B cell (primary cell): Measurements from ENCODE around the gene TEDDM1. TPM values are rescaled to one million over a fixed set of nuclear protein-coding genes. Genes with fewer than 3 reads are reported as not detected.

Source experiments
- ATAC-seq: fragments of 200-7000 bp; cut with Tn5 transposase; one replicate; pipeline ENCODE4 v1.10.0; 2021; ENCODE audit warnings: low read depth, mild to moderate bottlenecking, moderate number of reproducible peaks, moderate library complexity
- CTCF ChIA-PET: fragments of 350-600 bp; sonication (Branson Sonifier 250); formaldehyde crosslinking; loops from one replicate; lab custom pipeline; 2021; ENCODE audit warnings: antibody characterized with exemption, inconsistent platforms; lab: Charles Lee
- POLR2A ChIA-PET: fragments of 350-600 bp; sonication (Branson Sonifier 250); formaldehyde crosslinking; loops from one replicate; lab custom pipeline; 2021; ENCODE audit warnings: antibody characterized with exemption; lab: Charles Lee
- DNase-seq: peaks from one replicate; pipeline ENCODE4 v3.0.0; 2013
- H2AFZ ChIP-seq: 2 replicates; pipeline ENCODE4 v1.6.1; 2012; ENCODE audit warnings: mild to moderate bottlenecking, low read depth, low read length; ENCODE audit not compliant: insufficient read depth, poor library complexity, severe bottlenecking
- H3K27ac ChIP-seq, 2 donors: 1 replicate in 1 of 2; 2 replicates in 1 of 2; pipeline ENCODE4 v1.5.1; 2012 to 2013; ENCODE audit warnings: low read length in 2 of 2, mild to moderate bottlenecking in 2 of 2, moderate library complexity in 1 of 2
- H3K27me3 ChIP-seq, 4 experiments: fragments of 200-600 bp in 1 of 4; sonication (generic) in 1 of 4; replicated peaks in 1 of 4; 1 replicate in 2 of 4; 2 replicates in 2 of 4; pipeline versions ENCODE4 v1.6.1 to v1.7.0; 2013 to 2016; ENCODE audit warnings: low read length in 3 of 4, mild to moderate bottlenecking in 2 of 4, mixed read lengths in 1 of 4, moderate library complexity in 1 of 4; ENCODE audit not compliant: insufficient read depth in 4 of 4, control insufficient read depth in 3 of 4; ENCODE audit errors: control extremely low read depth in 1 of 4
- H3K36me3 ChIP-seq, 2 experiments: replicated peaks in 1 of 2; 1 replicate in 1 of 2; 2 replicates in 1 of 2; pipeline versions ENCODE4 v1.6.1 to v1.7.1; 2013; ENCODE audit warnings: low read length in 1 of 2; ENCODE audit not compliant: insufficient read depth in 2 of 2, control insufficient read depth in 1 of 2; ENCODE audit errors: control extremely low read depth in 1 of 2, extremely low read depth in 1 of 2
- H3K4me1 ChIP-seq, 2 donors: fragments of 200-600 bp in 1 of 2; sonication (generic) in 1 of 2; 1 replicate in 1 of 2; 2 replicates in 1 of 2; pipeline versions ENCODE4 v1.5.1 to v1.6.1; 2013 to 2017; ENCODE audit warnings: low read length in 2 of 2; ENCODE audit not compliant: control insufficient read depth in 2 of 2, insufficient read depth in 2 of 2
- H3K4me2 ChIP-seq: replicated peaks from 2 replicates; pipeline ENCODE3; 2012; ENCODE audit warnings: mild to moderate bottlenecking, low read depth, low read length; ENCODE audit not compliant: poor library complexity, severe bottlenecking
- H3K4me3 ChIP-seq, 5 experiments: fragments of 200-600 bp in 1 of 5; sonication (generic) in 1 of 5; 1 replicate in 3 of 5; 2 replicates in 2 of 5; pipeline versions ENCODE4 v1.5.1 to v1.7.0; 2011 to 2016; ENCODE audit warnings: low read length in 4 of 5, mild to moderate bottlenecking in 4 of 5, low read depth in 2 of 5, control low read depth in 1 of 5, moderate library complexity in 1 of 5; ENCODE audit not compliant: insufficient read depth in 1 of 5; ENCODE audit errors: control extremely low read depth in 1 of 5, extremely low read depth in 1 of 5
- H3K79me2 ChIP-seq: fragments of 200-600 bp; sonication (generic); one replicate; pipeline ENCODE4 v1.6.0; 2016; ENCODE audit warnings: low read length; ENCODE audit not compliant: control insufficient read depth, insufficient read depth
- H3K9ac ChIP-seq: fragments of 200-600 bp; sonication (generic); 2 replicates; pipeline ENCODE4 v1.6.1; 2017; ENCODE audit warnings: mild to moderate bottlenecking, low read length, moderate library complexity
- H3K9me3 ChIP-seq, 3 donors: one replicate each; pipeline versions ENCODE4 v1.6.1 to v1.7.1; 2013; ENCODE audit warnings: low read length in 2 of 3; ENCODE audit not compliant: control insufficient read depth in 2 of 3, insufficient read depth in 1 of 3; ENCODE audit errors: control extremely low read depth in 1 of 3
- H4K20me1 ChIP-seq: 2 replicates; pipeline ENCODE4 v1.6.0; 2012; ENCODE audit warnings: mild to moderate bottlenecking, low read length; ENCODE audit not compliant: insufficient read depth, control insufficient read depth, poor library complexity, severe bottlenecking
- H3K27ac Mint-ChIP-seq: one replicate; pipeline ENCODE4 v1.8.0; 2021; ENCODE audit warnings: mixed read lengths
- H3K27me3 Mint-ChIP-seq: one replicate; pipeline ENCODE4 v1.8.0; 2021; ENCODE audit warnings: mixed read lengths
- H3K4me1 Mint-ChIP-seq: one replicate; pipeline ENCODE4 v1.8.0; 2021; ENCODE audit warnings: mixed read lengths
- H3K4me3 Mint-ChIP-seq: one replicate; pipeline ENCODE4 v1.8.0; 2021; ENCODE audit warnings: mixed read lengths
- H3K9me3 Mint-ChIP-seq: one replicate; pipeline ENCODE4 v1.8.0; 2022; ENCODE audit warnings: mixed read lengths; ENCODE audit not compliant: insufficient read depth
- CTCF ChIP-seq: fragments of 200-600 bp; IDR thresholded peaks from one replicate; pipeline ENCODE4 v1.8.0; 2022; ENCODE audit warnings: antibody characterized with exemption, mild to moderate bottlenecking
- EZH2 ChIP-seq: IDR thresholded peaks from 2 replicates; pipeline ENCODE4 v1.6.1; 2012; ENCODE audit warnings: borderline replicate concordance, low read depth, mild to moderate bottlenecking, moderate library complexity, low read length; ENCODE audit not compliant: insufficient read depth, poor library complexity, severe bottlenecking
- WGBS: methylation state at CpG from one replicate; pipeline ENCODE4 v1.1.5; 2013; ENCODE audit warnings: missing lambda C conversion rate; ENCODE audit not compliant: insufficient coverage; 5-methylcytosine and 5-hydroxymethylcytosine counted together
- intact Hi-C: fragments of 100-400 bp; cut with micrococcal nuclease; formaldehyde crosslinking; loops from one replicate; pipeline ENCODE4 v1.10.0; 2022
- polyA plus RNA-seq: library from polyadenylated mRNA; depleted of rRNA; stranded (reverse); fragments of >200 nt; gene quantifications from 2 replicates; pipeline ENCODE4 v1.2.3, GENCODE V29; 2012
- total RNA-seq, 2 donors: library from RNA; stranded (reverse); fragments of 120-200 nt in 1 of 2; gene quantifications; 1 replicate in 1 of 2; 2 replicates in 1 of 2; pipeline versions ENCODE4 v1.2.3 to v1.2.4, GENCODE V29; 2013 to 2022

Gene TEDDM1
- total and polyA plus RNA-seq, 2 donors (not counting 1 experiment from before 2014, with no cell fraction given): not detected

GRCh38 chr1:182405578-182405977, 5.1 kb upstream of the TEDDM1 start:
- ChIA-PET POLR2A (no interaction called here), CTCF (interaction anchor here (0.8 to 1.3 kb wide), 2 partner anchors 9 to 261 kb away, joined by 3 to 12 read pairs; no protein-coding TSS in a partner anchor)
- H3K4me1 ChIP-seq: no peaks in the 10 kb centered on the region
- DNase-seq (no peak), ATAC-seq (no peak)
- peaks cover 35% of the 10 kb centered on the region for H3K27me3 Mint-ChIP-seq
- no peak overlapping the region for H3K9ac ChIP-seq
- no peak overlapping the region for H3K27ac ChIP-seq
- H4K20me1 ChIP-seq: no peaks in the 10 kb centered on the region
- H3K79me2 ChIP-seq: no peaks in the 10 kb centered on the region
- H3K4me3 ChIP-seq: no peak overlapping the region
- no peak for TF ChIP-seq EZH2
- TF ChIP-seq CTCF: no peak
- H3K4me3 Mint-ChIP-seq: no peak overlapping the region
- WGBS: 100% methylated on average over 1 of the region's 1 CpG
- H3K9me3 ChIP-seq: peaks cover 0 to 2% (median 0%) of the 10 kb centered on the region in 3 donors
- no peaks in the 10 kb centered on the region for H3K4me1 Mint-ChIP-seq
- no peak overlapping the region for H3K4me2 ChIP-seq
- no peak overlapping the region for H2AFZ ChIP-seq
- no peak overlapping the region for H3K27ac Mint-ChIP-seq
- H3K9me3 Mint-ChIP-seq: peaks cover 4% of the 10 kb centered on the region
- intact Hi-C loops: no loop called here
- H3K36me3 ChIP-seq: no peaks in the 10 kb centered on the region
- H3K27me3 ChIP-seq: peaks cover 0 to 8% (median 2%) of the 10 kb centered on the region in 4 experiments

- no CpG with 5 or more reads among the region's 1 CpG for WGBS
- intact Hi-C loops: no loop called here
- Histone ChIP-seq H3K27ac (no peak overlapping the region), H3K9ac (no peak overlapping the region), H2AFZ (no peak overlapping the region), H3K4me3 (no peak overlapping the region), H3K27me3 (peaks cover 0 to 8% (median 2%) of the 10 kb centered on the region in 4 experiments), H4K20me1 (no peaks in the 10 kb centered on the region), H3K4me2 (no peak overlapping the region), H3K36me3 (no peaks in the 10 kb centered on the region), H3K4me1 (no peaks in the 10 kb centered on the region), H3K9me3 (peaks cover 0 to 2% (median 0%) of the 10 kb centered on the region in 3 donors), H3K79me2 (no peaks in the 10 kb centered on the region)
- Mint-ChIP-seq H3K27me3 (peaks cover 35% of the 10 kb centered on the region), H3K4me3 (no peak overlapping the region), H3K9me3 (peaks cover 4% of the 10 kb centered on the region), H3K4me1 (no peaks in the 10 kb centered on the region), H3K27ac (no peak overlapping the region)
- DNase-seq (no peak), ATAC-seq (no peak)
- ChIA-PET POLR2A (no interaction called here), CTCF (interaction anchor here (0.8 to 1.3 kb wide), 2 partner anchors 9 to 260 kb away, joined by 3 to 12 read pairs; no protein-coding TSS in a partner anchor)
- TF ChIP-seq EZH2: no peak
- no peak for TF ChIP-seq CTCF
Measured at GRCh38 chr1:182404781-182405180, 4.3 kb upstream of the TEDDM1 start.
